Endothelial cell of umbilical vein (primary cell): ENCODE results near the gene FAM200A.
"Not testable (repeated sequence)": the region's sequence is repeated elsewhere in the genome, so short reads cannot be mapped to it uniquely, and the experiment has no call there.

Source experiments
- EZH2 ChIP-seq: IDR thresholded peaks from 2 replicates; pipeline ENCODE4 v1.6.1; 2012; ENCODE audit warnings: borderline replicate concordance, low read depth, mild to moderate bottlenecking, moderate library complexity, low read length, inconsistent platforms; ENCODE audit not compliant: severe bottlenecking
- POLR2A ChIP-seq: IDR thresholded peaks from 2 replicates; pipeline ENCODE4 v1.6.1; 2012; ENCODE audit warnings: low read depth, mild to moderate bottlenecking, control low read depth, low read length
- POLR2AphosphoS5 ChIP-seq: IDR thresholded peaks from 2 replicates; pipeline ENCODE4 v1.6.1; 2012; ENCODE audit warnings: low read depth, mild to moderate bottlenecking, control low read depth, low read length, moderate library complexity; ENCODE audit not compliant: insufficient read depth
- TF ChIP-seq, protein P1 (sequence below), 2 donors: IDR thresholded peaks; 1 replicate in 1 of 2; 2 replicates in 1 of 2; pipeline ENCODE4 v1.5.1; 2011; ENCODE audit warnings: low read length in 2 of 2, mild to moderate bottlenecking in 2 of 2, moderate library complexity in 2 of 2, control low read depth in 1 of 2, inconsistent platforms in 1 of 2, low read depth in 1 of 2; ENCODE audit not compliant: insufficient read depth in 1 of 2; ENCODE audit errors: extremely low read depth in 1 of 2
- TF ChIP-seq, protein P2 (sequence below): IDR thresholded peaks from 2 replicates; pipeline ENCODE4 v1.6.1; 2011; ENCODE audit not compliant: insufficient read depth, insufficient read length

DNA sequence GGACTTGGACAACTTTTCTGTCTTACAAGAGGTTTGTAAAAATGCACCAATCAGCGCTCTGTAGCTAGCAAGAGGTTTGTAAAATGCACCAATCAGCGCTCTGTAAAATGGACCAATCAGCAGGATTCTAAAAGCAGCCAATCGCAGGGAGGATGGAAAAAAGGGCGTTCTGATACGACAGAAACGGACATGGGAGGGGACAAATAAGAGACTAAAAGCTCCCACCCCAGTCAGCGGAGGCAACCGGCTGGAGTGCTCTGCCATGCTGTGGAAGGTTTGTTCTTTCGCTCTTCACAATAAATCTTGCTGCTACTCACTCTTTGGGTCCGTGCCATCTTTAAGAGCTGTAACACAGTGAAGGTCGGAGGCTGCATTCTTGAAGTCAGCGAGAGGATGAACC is 50.7 kb downstream of the FAM200A start:
- TF ChIP-seq POLR2AphosphoS5, POLR2A, EZH2: not testable (repeated sequence)
- TF ChIP-seq, protein P1, sequence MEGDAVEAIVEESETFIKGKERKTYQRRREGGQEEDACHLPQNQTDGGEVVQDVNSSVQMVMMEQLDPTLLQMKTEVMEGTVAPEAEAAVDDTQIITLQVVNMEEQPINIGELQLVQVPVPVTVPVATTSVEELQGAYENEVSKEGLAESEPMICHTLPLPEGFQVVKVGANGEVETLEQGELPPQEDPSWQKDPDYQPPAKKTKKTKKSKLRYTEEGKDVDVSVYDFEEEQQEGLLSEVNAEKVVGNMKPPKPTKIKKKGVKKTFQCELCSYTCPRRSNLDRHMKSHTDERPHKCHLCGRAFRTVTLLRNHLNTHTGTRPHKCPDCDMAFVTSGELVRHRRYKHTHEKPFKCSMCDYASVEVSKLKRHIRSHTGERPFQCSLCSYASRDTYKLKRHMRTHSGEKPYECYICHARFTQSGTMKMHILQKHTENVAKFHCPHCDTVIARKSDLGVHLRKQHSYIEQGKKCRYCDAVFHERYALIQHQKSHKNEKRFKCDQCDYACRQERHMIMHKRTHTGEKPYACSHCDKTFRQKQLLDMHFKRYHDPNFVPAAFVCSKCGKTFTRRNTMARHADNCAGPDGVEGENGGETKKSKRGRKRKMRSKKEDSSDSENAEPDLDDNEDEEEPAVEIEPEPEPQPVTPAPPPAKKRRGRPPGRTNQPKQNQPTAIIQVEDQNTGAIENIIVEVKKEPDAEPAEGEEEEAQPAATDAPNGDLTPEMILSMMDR (IDR thresholded peaks at IDR 0.05; ENCODE audit: extremely low read depth in 1 of 2, insufficient read depth in 1 of 2, low read depth in 1 of 2, low read length in 2 of 2): not testable (repeated sequence)
- TF ChIP-seq, protein P2, sequence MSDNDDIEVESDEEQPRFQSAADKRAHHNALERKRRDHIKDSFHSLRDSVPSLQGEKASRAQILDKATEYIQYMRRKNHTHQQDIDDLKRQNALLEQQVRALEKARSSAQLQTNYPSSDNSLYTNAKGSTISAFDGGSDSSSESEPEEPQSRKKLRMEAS: not testable (repeated sequence)
